Tracheal epithelial cell (primary cell): ENCODE results near the gene ABCB9. TPM values are rescaled to one million over a fixed set of nuclear protein-coding genes. Genes with fewer than 3 reads are reported as not detected.

Experiments used
- total RNA-seq: library from RNA; depleted of rRNA; stranded (reverse); fragments of >200 nt; gene quantifications from 2 replicates; pipeline ENCODE4 v1.2.1, GENCODE V29; 2014

Gene ABCB9
- 3.1 and 8.3 TPM in 2 replicates for total RNA-seq

GRCh38 chr12:122965851-122966742 is at the start of gene ABCB9:
ABCB9 (minus strand) TSS chr12:122966463; CDS start chr12:122960235, 6,228 bp downstream.

GRCh38 chr12:122980183-122981035 is 14.1 kb upstream of the ABCB9 start, which contains the start of gene ARL6IP4:
ARL6IP4 (plus strand) TSS chr12:122980681; CDS start chr12:122981140, 459 bp downstream.

GRCh38 chr12:122974892-122975789 is 8.9 kb upstream of the ABCB9 start, which contains the start of gene OGFOD2:
OGFOD2 (plus strand) TSS chr12:122975244; CDS start chr12:122975252, 8 bp downstream.

GRCh38 chr12:122895704-122896636 is 70.3 kb downstream of the ABCB9 start, which contains the start of gene VPS37B:
VPS37B (minus strand) TSS chr12:122896124; CDS start chr12:122896062, 62 bp downstream.

Other genes starting within 250 kb of the ABCB9 start
- 1.1 and 8.9 TPM in 2 replicates for gene HCAR3, start 249.7 kb downstream of the ABCB9 start, total RNA-seq
- gene HCAR1, start 235.6 kb downstream of the ABCB9 start, total RNA-seq: 0.21 and 0.24 TPM in 2 replicates
- gene DENR, start 213.6 kb downstream of the ABCB9 start, total RNA-seq: 28.8 and 31.3 TPM in 2 replicates
- 0.64 and 0.96 TPM in 2 replicates for gene CCDC62, start 191.9 kb downstream of the ABCB9 start, total RNA-seq
- gene HIP1R, start 131.0 kb downstream of the ABCB9 start, total RNA-seq: 40.9 and 60.7 TPM in 2 replicates
- gene VPS37B, start 70.3 kb downstream of the ABCB9 start, total RNA-seq: 19.3 and 25.6 TPM in 2 replicates
- gene OGFOD2, start 8.8 kb upstream of the ABCB9 start, total RNA-seq: 7.0 and 8.5 TPM in 2 replicates
- 160 and 183 TPM in 2 replicates for gene ARL6IP4, start 14.2 kb upstream of the ABCB9 start, total RNA-seq
- gene PITPNM2, start 184.6 kb upstream of the ABCB9 start, total RNA-seq: 1.7 TPM in 2 replicates